MM.1S (cell line): ENCODE results near the gene SLC25A22.

Source experiments
- DNase-seq: peaks from one replicate; pipeline ENCODE4 v3.0.0-alpha.2; 2015
- H2AFZ ChIP-seq: fragments of 300-600 bp; sonication (generic); 2 replicates; pipeline ENCODE4 v1.6.0; 2016; ENCODE audit warnings: antibody characterized with exemption, low read length
- H3F3A ChIP-seq: fragments of 300-600 bp; sonication (generic); 2 replicates; pipeline ENCODE4 v1.6.1; 2016; ENCODE audit warnings: mild to moderate bottlenecking, antibody characterized with exemption, low read length, moderate library complexity, mixed read lengths; ENCODE audit not compliant: insufficient read depth
- H3K27ac ChIP-seq: fragments of 300-600 bp; sonication (generic); 2 replicates; pipeline ENCODE4 v1.5.1; 2016; ENCODE audit warnings: mild to moderate bottlenecking, low read length
- H3K27me3 ChIP-seq: fragments of 300-600 bp; sonication (generic); replicated peaks from 2 replicates; pipeline ENCODE4 v1.6.0; 2016; ENCODE audit warnings: low read length; ENCODE audit not compliant: insufficient read depth
- H3K36me3 ChIP-seq: fragments of 300-600 bp; sonication (generic); replicated peaks from 2 replicates; pipeline ENCODE4 v1.6.1; 2016; ENCODE audit warnings: mild to moderate bottlenecking, low read length, mixed read lengths; ENCODE audit not compliant: insufficient read depth
- H3K4me1 ChIP-seq: fragments of 300-600 bp; sonication (generic); 2 replicates; pipeline ENCODE4 v1.6.1; 2016; ENCODE audit warnings: low read length, mixed read lengths
- H3K4me2 ChIP-seq: fragments of 300-600 bp; sonication (generic); 2 replicates; pipeline ENCODE4 v1.6.0; 2016; ENCODE audit warnings: low read depth, low read length
- H3K4me3 ChIP-seq: fragments of 300-600 bp; sonication (generic); 2 replicates; pipeline ENCODE4 v1.5.1; 2016; ENCODE audit warnings: low read length, mixed read lengths
- H3K79me2 ChIP-seq: fragments of 300-600 bp; sonication (generic); 2 replicates; pipeline ENCODE4 v1.6.1; 2016; ENCODE audit warnings: mixed run types, low read length, mixed read lengths
- H3K9ac ChIP-seq: fragments of 300-600 bp; sonication (generic); 2 replicates; pipeline ENCODE4 v1.6.1; 2016; ENCODE audit warnings: low read length, mixed read lengths
- H3K9me2 ChIP-seq: fragments of 300-600 bp; sonication (generic); replicated peaks from 2 replicates; pipeline ENCODE4 v1.6.1; 2016; ENCODE audit warnings: mild to moderate bottlenecking, low read length, mixed read lengths; ENCODE audit not compliant: insufficient read depth
- H3K9me3 ChIP-seq: fragments of 300-600 bp; sonication (generic); replicated peaks from 2 replicates; pipeline ENCODE4 v1.6.1; 2016; ENCODE audit warnings: mild to moderate bottlenecking, low read length, mixed read lengths; ENCODE audit not compliant: insufficient read depth
- H4K20me1 ChIP-seq: fragments of 300-600 bp; sonication (generic); 2 replicates; pipeline ENCODE4 v1.6.1; 2016; ENCODE audit warnings: mild to moderate bottlenecking, low read length, moderate library complexity, mixed read lengths; ENCODE audit not compliant: insufficient read depth
- EZH2 ChIP-seq: fragments of 300-600 bp; sonication (generic); optimal IDR thresholded peaks from 2 replicates; pipeline ENCODE3; 2017; ENCODE audit warnings: low read depth, mild to moderate bottlenecking, antibody characterized with exemption, low read length, mixed read lengths
- EZH2phosphoT487 ChIP-seq: fragments of 300-600 bp; sonication (generic); IDR thresholded peaks from 2 replicates; pipeline ENCODE4 v1.6.1; 2018; ENCODE audit warnings: antibody characterized with exemption, low read length
- TF ChIP-seq, protein P1 (sequence below): fragments of 300-600 bp; sonication (generic); IDR thresholded peaks from 2 replicates; pipeline ENCODE4 v1.5.1; 2016; ENCODE audit warnings: antibody characterized with exemption, low read length, mixed read lengths

The SLC25A22 gene

GRCh38 chr11:845872-846495, 47.9 kb upstream of the SLC25A22 start:
- Histone ChIP-seq H2AFZ (no peak overlapping the region), H3K9ac (no peak overlapping the region), H4K20me1 (peaks cover 4% of the 10 kb centered on the region; the same call in 1 of the 2 replicates), H3K9me3 (no peaks in the 10 kb centered on the region), H3K4me3 (no peak overlapping the region), H3K27me3 (peaks cover 61% of the 10 kb centered on the region), H3K27ac (no peak overlapping the region), H3K36me3 (no peaks in the 10 kb centered on the region), H3K79me2 (peaks cover 13% of the 10 kb centered on the region), H3K4me1 (peaks cover 8% of the 10 kb centered on the region), H3K9me2 (no peaks in the 10 kb centered on the region), H3F3A (no peaks in the 10 kb centered on the region), H3K4me2 (no peak overlapping the region)
- TF ChIP-seq, protein P1, sequence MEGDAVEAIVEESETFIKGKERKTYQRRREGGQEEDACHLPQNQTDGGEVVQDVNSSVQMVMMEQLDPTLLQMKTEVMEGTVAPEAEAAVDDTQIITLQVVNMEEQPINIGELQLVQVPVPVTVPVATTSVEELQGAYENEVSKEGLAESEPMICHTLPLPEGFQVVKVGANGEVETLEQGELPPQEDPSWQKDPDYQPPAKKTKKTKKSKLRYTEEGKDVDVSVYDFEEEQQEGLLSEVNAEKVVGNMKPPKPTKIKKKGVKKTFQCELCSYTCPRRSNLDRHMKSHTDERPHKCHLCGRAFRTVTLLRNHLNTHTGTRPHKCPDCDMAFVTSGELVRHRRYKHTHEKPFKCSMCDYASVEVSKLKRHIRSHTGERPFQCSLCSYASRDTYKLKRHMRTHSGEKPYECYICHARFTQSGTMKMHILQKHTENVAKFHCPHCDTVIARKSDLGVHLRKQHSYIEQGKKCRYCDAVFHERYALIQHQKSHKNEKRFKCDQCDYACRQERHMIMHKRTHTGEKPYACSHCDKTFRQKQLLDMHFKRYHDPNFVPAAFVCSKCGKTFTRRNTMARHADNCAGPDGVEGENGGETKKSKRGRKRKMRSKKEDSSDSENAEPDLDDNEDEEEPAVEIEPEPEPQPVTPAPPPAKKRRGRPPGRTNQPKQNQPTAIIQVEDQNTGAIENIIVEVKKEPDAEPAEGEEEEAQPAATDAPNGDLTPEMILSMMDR, result no peak
- TF ChIP-seq EZH2 (no peak), EZH2phosphoT487 (no peak)
- DNase-seq, result no peak

DNA sequence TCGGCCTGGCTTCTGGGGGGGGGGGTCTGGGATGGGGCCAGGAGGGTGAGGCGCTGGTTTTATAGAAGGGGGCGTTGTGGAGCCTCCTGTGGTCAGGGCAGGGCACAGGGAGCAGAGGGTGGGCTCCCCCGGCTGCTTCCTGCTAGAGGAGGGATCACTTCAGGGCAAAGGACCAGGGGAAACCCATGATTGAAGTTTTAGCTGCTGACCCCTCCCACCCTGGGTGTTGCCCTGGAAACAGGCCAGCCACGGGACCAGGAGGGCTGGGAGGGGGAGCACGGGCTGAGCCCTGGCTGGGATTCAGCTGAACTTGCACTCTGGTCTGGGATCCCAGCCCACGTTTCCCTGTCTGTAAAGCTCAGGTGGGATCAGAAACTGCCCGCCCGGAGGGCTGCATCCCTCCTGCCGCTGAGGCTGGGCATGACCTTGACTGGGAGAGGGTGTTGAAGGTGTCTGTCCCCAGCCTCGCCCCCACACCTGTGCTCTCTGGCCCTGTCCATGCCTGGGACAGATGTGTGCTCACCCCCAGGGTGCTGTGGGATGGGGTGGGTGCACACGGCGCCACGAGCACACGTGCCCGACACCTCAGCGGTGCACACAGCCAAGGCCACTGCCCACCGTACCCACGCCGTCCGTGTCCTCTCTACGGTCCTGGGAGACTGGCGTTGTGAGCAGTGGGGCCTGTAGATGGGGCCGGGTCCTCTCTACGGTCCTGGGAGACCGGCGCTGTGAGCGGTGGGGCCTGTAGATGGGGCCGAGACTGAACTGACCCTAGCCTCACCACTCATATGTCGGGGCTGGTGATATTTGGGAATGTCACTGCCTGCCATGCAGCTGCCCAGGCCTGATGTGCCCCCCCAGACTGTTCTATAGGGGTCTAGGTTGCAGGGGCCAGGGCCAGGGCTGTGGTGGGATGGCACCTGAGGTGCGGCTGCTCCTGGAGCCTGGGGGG, 46.9 kb upstream of the SLC25A22 start:
- Histone ChIP-seq H3K36me3 (0 out of 2 replicates have a peak, but pooled peaks cover 3% of the 10 kb centered on the region), H3K4me2 (no peak overlapping the region), H3K79me2 (peaks cover 23% of the 10 kb centered on the region), H3K4me1 (peaks cover 14% of the 10 kb centered on the region), H3F3A (no peaks in the 10 kb centered on the region), H3K9me3 (no peaks in the 10 kb centered on the region), H2AFZ (no peak overlapping the region), H3K27ac (no peak overlapping the region), H3K9me2 (no peaks in the 10 kb centered on the region), H3K27me3 (peaks cover 50% of the 10 kb centered on the region), H3K9ac (no peak overlapping the region), H3K4me3 (no peak overlapping the region), H4K20me1 (peaks cover 9% of the 10 kb centered on the region)
- TF ChIP-seq, protein P1, result no peak
- no peak for TF ChIP-seq EZH2
- no peak for TF ChIP-seq EZH2phosphoT487
- no peak for DNase-seq

GRCh38 chr11:843818-844692, 46.0 kb upstream of the SLC25A22 start:
- peaks cover 14% of the 10 kb centered on the region for H3K4me1 ChIP-seq
- peaks cover 9% of the 10 kb centered on the region for H4K20me1 ChIP-seq
- no peak overlapping the region for H3K4me2 ChIP-seq
- peaks cover 31% of the 10 kb centered on the region for H3K79me2 ChIP-seq
- H3K9me2 ChIP-seq, result no peaks in the 10 kb centered on the region
- H3K4me3 ChIP-seq, result no peak overlapping the region
- no peaks in the 10 kb centered on the region for H3K9me3 ChIP-seq
- no peak overlapping the region for H2AFZ ChIP-seq
- 0 out of 2 replicates have a peak, but pooled peaks cover 4% of the 10 kb centered on the region for H3K36me3 ChIP-seq
- peaks cover 47% of the 10 kb centered on the region for H3K27me3 ChIP-seq
- no peak overlapping the region for H3K27ac ChIP-seq
- no peaks in the 10 kb centered on the region for H3F3A ChIP-seq
- no peak for DNase-seq
- TF ChIP-seq EZH2phosphoT487, result no peak
- TF ChIP-seq, protein P1, result no peak
- no peak for TF ChIP-seq EZH2
- no peak overlapping the region for H3K9ac ChIP-seq
